AG09319 (cell line): ENCODE results near the gene TPD52L2.
A peak's percentile ranks its signal among the peaks of the same experiment; 100 is the strongest.

Experiments used
- DNase-seq: peaks from one replicate; pipeline ENCODE4 v3.0.0-alpha.2; 2010; ENCODE audit warnings: low read depth; ENCODE audit errors: extremely low read depth
- CTCF ChIP-seq: IDR thresholded peaks from 2 replicates; pipeline ENCODE4 v1.5.1; 2011; ENCODE audit warnings: low read depth, mild to moderate bottlenecking, inconsistent platforms, low read length, moderate library complexity

TPD52L2 gene

GRCh38 chr20:63930971-63931553 lies 66.0 kb downstream of the TPD52L2 start:
- no peak for DNase-seq
- TF ChIP-seq CTCF, result no peak

- no peak for TF ChIP-seq CTCF
- no peak for DNase-seq
Observed at GRCh38 chr20:63931735-63932134, 66.7 kb downstream of the TPD52L2 start.

GRCh38 chr20:63932606-63933160 lies 67.6 kb downstream of the TPD52L2 start:
- DNase-seq, result no peak

GRCh38 chr20:63933646-63934045 lies 68.6 kb downstream of the TPD52L2 start:
- no peak for DNase-seq
- TF ChIP-seq CTCF, result no peak

More at GRCh38 chr20:63932606-63933160, 67.6 kb downstream of the TPD52L2 start:
- TF ChIP-seq CTCF, result no peak

GRCh38 chr20:63934271-63935068 lies 69.4 kb downstream of the TPD52L2 start:
- DNase-seq, result no peak
- peak; percentile 30 for TF ChIP-seq CTCF

GRCh38 chr20:63935447-63935846 lies 70.4 kb downstream of the TPD52L2 start:
- DNase-seq, result no peak
- TF ChIP-seq CTCF, result no peak

GRCh38 chr20:63937596-63937995 lies 72.5 kb downstream of the TPD52L2 start:
- TF ChIP-seq CTCF, result no peak
- no peak for DNase-seq
